GM12865 (cell line): Measurements from ENCODE around the gene REXO5.

Experiments used
- DNase-seq: peaks from one replicate; pipeline ENCODE4 v3.0.0; 2010; ENCODE audit warnings: low read depth
- H3K4me3 ChIP-seq: 2 replicates; pipeline ENCODE4 v1.5.1; 2011; ENCODE audit warnings: mild to moderate bottlenecking, low read depth, low read length, control low read depth
- CTCF ChIP-seq: IDR thresholded peaks from 2 replicates; pipeline ENCODE4 v1.5.1; 2011; ENCODE audit warnings: low read length, control low read depth, low read depth, inconsistent platforms; ENCODE audit not compliant: insufficient read depth; ENCODE audit errors: missing control alignments

REXO5 gene

DNA sequence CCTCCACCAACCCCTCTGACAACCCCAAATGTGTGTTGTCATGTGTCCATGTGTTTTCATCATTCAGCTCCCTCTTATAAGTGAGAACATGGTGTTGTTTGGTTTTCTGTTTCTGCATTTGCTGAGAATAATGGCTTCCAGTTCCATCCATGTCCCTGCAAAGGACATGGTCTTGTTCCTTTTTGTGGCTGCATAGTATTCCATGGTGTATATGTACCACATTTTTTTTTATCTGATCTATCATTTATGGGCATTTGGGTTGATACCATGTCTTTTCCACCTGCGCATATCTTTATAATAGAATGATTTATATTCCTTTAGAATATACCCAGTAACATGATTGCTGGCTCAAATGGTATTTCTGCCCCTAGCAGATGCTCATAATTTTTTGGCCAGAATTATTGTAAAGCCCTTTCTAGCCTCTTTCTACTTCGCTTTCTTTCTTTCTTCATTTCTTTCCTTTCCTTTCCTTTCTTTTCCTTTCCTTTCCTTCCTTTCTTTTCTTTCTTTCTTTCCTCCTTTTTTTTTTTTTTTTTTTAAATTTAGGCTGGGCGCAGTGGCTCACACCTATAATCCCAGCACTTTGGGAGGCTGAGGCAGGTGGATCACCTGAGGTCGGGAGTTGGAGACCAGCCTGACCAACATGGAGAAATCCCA, 12.7 kb downstream of the REXO5 start:
- no peak overlapping the region for H3K4me3 ChIP-seq
- TF ChIP-seq CTCF: no peak
- DNase-seq: no peak

DNA sequence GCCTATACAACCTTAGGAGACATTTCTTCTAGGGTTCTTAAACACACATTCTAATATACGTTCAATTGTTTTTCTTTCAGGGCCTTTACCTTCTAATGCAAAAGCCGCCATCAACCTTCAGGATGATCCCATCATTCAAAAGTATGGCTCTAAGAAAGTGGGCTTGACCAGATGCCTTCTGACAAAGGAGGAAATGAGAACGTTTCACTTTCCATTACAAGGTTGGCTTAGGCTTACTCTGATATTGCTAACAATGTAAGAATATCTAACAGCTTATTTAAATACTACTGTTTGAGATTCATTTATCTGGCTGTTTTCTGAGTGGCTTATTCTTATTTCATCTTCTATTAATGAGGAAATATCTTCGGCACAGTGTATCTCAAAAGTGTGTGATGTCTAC, 15.4 kb downstream of the REXO5 start:
- no peak for TF ChIP-seq CTCF
- no peak overlapping the region for H3K4me3 ChIP-seq
- no peak for DNase-seq

DNA sequence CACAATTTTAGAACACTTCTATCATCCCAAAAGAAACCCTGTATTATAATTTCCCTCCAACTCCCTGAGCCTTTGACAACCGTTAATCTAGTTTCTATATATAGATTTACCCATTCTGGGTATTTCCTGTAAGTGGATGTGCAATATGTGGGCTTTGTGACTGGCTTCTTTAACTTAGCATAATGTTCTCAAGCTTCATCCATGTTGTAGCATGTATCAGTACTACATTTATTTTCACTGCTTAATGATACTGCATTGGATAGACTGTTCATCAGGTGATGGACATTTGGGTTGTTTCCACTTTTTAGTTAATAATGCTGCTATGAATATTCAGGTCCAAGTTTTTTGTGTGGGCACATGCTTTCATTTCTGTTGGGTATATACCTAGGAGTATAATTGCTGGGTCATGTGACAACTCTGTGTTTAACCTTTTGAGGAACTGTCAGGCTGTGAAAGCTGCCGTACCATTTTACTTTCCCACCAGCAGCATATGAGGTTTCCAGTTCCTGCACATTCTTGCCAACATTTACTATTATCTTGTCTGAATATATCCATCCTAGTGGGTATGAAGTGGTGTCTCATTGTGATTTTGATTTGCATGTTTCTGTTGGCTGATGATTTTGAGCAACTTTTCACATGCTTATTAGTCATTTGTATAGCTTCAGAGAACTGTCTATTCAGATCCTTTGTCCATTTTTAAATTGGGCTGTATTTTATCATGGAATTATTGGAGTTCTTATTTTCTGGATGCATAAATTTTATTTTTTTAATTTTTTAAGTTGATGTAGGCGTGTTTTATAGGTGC, 16.4 kb downstream of the REXO5 start:
- H3K4me3 ChIP-seq: no peak overlapping the region
- no peak for DNase-seq
- TF ChIP-seq CTCF: no peak

DNA sequence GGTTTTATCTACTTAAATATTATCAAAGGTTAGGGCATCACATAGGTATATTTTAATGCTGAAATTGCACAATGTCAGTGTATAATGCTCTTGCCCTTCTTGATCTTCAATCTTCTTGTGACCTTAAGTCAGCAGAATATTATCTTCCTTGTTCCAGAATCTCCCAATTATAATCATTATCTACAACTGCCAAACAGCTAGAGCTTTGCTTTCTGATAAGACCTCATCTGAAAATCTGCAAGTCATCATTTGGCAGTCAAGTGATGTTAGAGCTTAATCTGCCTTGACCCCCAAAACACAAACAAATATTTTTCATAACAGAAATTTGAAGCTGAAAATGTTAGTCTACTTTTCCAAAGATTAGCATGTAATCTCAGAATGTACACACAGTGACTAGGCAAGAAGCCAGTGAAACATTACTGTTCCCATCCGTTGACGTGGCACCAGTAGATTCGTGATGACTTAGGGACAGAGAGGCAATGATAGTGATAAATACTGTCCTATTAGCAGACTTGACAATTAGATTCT, 19.8 kb downstream of the REXO5 start:
- no peak for DNase-seq
- no peak for TF ChIP-seq CTCF
- H3K4me3 ChIP-seq: no peak overlapping the region

DNA sequence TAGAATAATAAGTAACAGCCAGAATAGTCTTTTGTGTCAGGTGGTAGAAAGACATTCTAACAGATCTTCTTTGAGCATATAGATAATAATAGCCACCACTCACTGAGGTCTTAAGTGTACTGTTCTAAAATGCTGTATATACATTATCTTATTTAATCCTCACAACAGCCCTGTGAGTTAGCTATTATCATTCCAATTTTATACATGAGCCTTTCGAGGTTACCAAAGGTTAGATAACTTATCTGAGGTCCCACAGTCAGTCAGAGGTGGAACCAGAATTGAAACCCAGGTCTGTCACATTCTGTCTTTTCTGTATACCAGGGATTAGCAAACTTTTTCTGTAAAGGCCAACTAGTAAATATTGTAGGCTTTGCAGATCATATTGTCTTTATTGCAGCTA, 23.2 kb downstream of the REXO5 start:
- TF ChIP-seq CTCF: no peak
- H3K4me3 ChIP-seq: no peak overlapping the region
- DNase-seq: no peak

GRCh38 chr16:20830372-20830771, 24.0 kb downstream of the REXO5 start:
- no peak for TF ChIP-seq CTCF
- H3K4me3 ChIP-seq: no peak overlapping the region
- no peak for DNase-seq

GRCh38 chr16:20833086-20833485, 26.8 kb downstream of the REXO5 start:
- H3K4me3 ChIP-seq: no peak overlapping the region
- TF ChIP-seq CTCF: no peak
- DNase-seq: no peak
